Glutamatergic neuron (in vitro differentiated cells): ENCODE measurements around the gene R3HDM1. TPM values are rescaled to one million over a fixed set of nuclear protein-coding genes. Genes with fewer than 3 reads are reported as not detected.

Experiments used
- DNase-seq: peaks from one replicate; pipeline ENCODE4 v3.0.0; 2022
- H3K27ac Mint-ChIP-seq: one replicate; pipeline ENCODE4 v1.8.0; 2020; ENCODE audit warnings: mild to moderate bottlenecking, mixed read lengths, inconsistent platforms; ENCODE audit not compliant: unreplicated experiment
- H3K27me3 Mint-ChIP-seq: one replicate; pipeline ENCODE4 v1.8.0; 2020; ENCODE audit warnings: mild to moderate bottlenecking, moderate library complexity, mixed read lengths, inconsistent platforms; ENCODE audit not compliant: unreplicated experiment
- H3K36me3 Mint-ChIP-seq: one replicate; pipeline ENCODE4 v1.8.0; 2020; ENCODE audit warnings: mild to moderate bottlenecking, mixed read lengths, inconsistent platforms; ENCODE audit not compliant: unreplicated experiment
- H3K4me1 Mint-ChIP-seq: one replicate; pipeline ENCODE4 v1.8.0; 2020; ENCODE audit warnings: mild to moderate bottlenecking, low read depth, mixed read lengths, inconsistent platforms; ENCODE audit not compliant: unreplicated experiment
- H3K4me3 Mint-ChIP-seq: one replicate; pipeline ENCODE4 v1.8.0; 2020; ENCODE audit warnings: mild to moderate bottlenecking, mixed read lengths, inconsistent platforms; ENCODE audit not compliant: unreplicated experiment
- H3K9me3 Mint-ChIP-seq: one replicate; pipeline ENCODE4 v1.8.0; 2020; ENCODE audit warnings: mild to moderate bottlenecking, moderate library complexity, mixed read lengths, inconsistent platforms; ENCODE audit not compliant: unreplicated experiment
- CTCF ChIP-seq: fragments of 200-600 bp; sonication (generic); IDR thresholded peaks from one replicate; pipeline ENCODE4 v1.5.0; 2021; ENCODE audit not compliant: partially characterized antibody, unreplicated experiment
- total RNA-seq: library from RNA; stranded (reverse); fragmentation: NEBNext Ultra II Directional; extraction: Animal tissue kit (Norgen Biotek cat#: 25700); gene quantifications from one replicate; pipeline ENCODE4 v1.2.1, GENCODE V29; 2021; ENCODE audit not compliant: unreplicated experiment

Gene R3HDM1
- total RNA-seq, 1 donor from 2014 or later = 57.7 TPM

DNA sequence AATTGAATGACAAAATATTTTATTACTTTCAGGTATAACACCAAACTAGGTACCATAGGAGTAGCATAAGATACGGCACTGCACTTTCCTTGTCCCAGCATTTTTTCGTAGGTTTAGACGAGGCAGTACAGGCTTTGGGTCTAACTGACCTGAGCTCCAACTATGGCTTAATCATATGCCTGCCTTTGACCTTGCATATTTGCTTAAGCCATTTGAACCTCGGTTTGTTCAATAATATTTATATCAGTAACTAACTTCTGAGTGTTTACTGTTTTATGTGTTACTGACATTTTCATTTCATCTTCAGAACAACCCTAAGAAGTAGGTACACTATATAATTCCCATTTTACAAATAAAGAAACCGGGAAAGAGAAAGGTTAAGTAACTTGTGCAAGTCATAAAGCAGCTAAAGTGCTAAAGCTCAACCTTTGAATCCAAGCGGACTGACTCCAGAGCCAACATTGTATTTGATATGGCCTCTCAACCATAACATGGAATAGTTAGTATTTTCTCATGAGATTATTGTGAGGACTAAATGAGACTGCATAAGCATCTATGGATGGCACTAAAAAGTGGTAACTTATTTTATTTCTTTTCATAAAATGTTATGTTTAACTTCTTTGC is 104.0 kb downstream of the R3HDM1 start:
- no peak for DNase-seq
- no peak for TF ChIP-seq CTCF
- H3K36me3 Mint-ChIP-seq = no peaks in the 10 kb centered on the region
- H3K4me3 Mint-ChIP-seq = no peak overlapping the region
- H3K27me3 Mint-ChIP-seq = no peaks in the 10 kb centered on the region
- H3K9me3 Mint-ChIP-seq = no peaks in the 10 kb centered on the region
- no peaks in the 10 kb centered on the region for H3K4me1 Mint-ChIP-seq
- no peak overlapping the region for H3K27ac Mint-ChIP-seq

- no peak for TF ChIP-seq CTCF
- no peak overlapping the region for H3K27ac Mint-ChIP-seq
- no peaks in the 10 kb centered on the region for H3K9me3 Mint-ChIP-seq
- H3K4me1 Mint-ChIP-seq = no peaks in the 10 kb centered on the region
- H3K27me3 Mint-ChIP-seq = no peaks in the 10 kb centered on the region
- DNase-seq = no peak
- no peaks in the 10 kb centered on the region for H3K36me3 Mint-ChIP-seq
- no peak overlapping the region for H3K4me3 Mint-ChIP-seq
Observed at GRCh38 chr2:135636982-135637381, 105.7 kb downstream of the R3HDM1 start.

- no peak overlapping the region for H3K4me3 Mint-ChIP-seq
- TF ChIP-seq CTCF = no peak
- no peaks in the 10 kb centered on the region for H3K27me3 Mint-ChIP-seq
- no peaks in the 10 kb centered on the region for H3K9me3 Mint-ChIP-seq
- H3K4me1 Mint-ChIP-seq = no peaks in the 10 kb centered on the region
- no peak overlapping the region for H3K27ac Mint-ChIP-seq
- no peaks in the 10 kb centered on the region for H3K36me3 Mint-ChIP-seq
- no peak for DNase-seq
Observed at GRCh38 chr2:135637456-135638087, 106.3 kb downstream of the R3HDM1 start.

- Mint-ChIP-seq H3K27ac (no peak overlapping the region), H3K4me1 (no peaks in the 10 kb centered on the region), H3K27me3 (no peaks in the 10 kb centered on the region), H3K9me3 (no peaks in the 10 kb centered on the region), H3K4me3 (no peak overlapping the region), H3K36me3 (no peaks in the 10 kb centered on the region)
- TF ChIP-seq CTCF = no peak
- no peak for DNase-seq
Observed at GRCh38 chr2:135638825-135639224, 107.5 kb downstream of the R3HDM1 start.
